ENCODE measurements around the gene SSR1.
"Not testable (repeated sequence)": the region's sequence is repeated elsewhere in the genome, so short reads cannot be mapped to it uniquely, and the experiment has no call there.

Gene SSR1

GRCh38 chr6:7282097-7282906 lies 30.7 kb downstream of the SSR1 start:
- no peak for DNase-seq (ENCODE audit: low read depth)

DNA sequence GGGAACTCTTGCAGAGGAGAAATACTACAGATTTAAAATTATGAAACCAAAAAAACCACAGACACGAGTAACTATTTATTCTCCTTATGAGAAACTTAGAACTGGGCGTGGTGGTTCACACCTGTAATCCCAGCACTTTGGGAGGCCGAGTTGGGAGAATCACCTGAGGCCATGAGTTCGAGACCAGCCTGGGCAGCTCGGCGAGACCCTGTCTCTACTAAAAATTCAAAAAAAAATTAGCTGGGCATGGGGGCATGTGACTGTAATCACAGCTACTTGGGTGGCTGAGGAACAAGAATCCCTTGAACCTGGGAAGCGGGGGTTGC lies 36.8 kb downstream of the SSR1 start:
- no peak for DNase-seq (ENCODE audit: low read depth)

DNA sequence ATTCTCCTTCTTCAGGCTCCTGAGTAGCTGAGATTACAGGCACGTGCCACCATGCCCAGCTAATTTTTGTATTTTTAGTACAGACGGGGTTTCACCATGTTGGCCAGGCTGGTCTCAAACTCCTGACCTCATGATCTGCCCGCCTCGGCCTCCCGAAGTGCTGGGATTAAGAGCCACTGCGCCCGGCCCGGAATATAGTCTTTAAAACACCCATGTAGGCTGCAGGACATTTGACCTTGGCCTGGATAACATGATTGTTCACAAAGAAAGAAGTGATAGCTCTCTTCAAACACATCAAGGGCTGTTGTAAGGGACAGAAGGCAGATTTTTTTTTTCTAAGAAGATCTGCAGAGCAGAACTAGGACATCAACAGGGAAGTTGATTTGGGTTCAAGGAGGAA lies 38.5 kb downstream of the SSR1 start:
- DNase-seq (ENCODE audit: low read depth) = not testable (repeated sequence)

- DNase-seq (ENCODE audit: low read depth) = no peak
Measured at GRCh38 chr6:7273709-7274108, 39.3 kb downstream of the SSR1 start.

DNA sequence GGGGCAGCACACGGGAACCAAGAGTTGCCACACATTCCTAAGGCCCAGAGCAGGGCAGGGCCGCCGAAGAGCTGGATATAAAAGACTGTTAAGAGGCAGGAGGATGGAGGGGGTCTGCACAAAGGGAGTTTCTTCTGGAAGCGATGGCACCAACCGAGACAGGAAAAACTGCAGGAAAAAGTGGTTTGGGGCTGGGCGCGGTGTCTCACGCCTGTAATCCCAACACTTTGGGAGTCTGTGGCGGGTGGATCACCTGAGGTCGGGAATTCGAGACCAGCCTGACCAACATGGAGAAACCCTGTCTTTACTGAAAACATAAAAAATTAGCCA lies 41.8 kb downstream of the SSR1 start:
- no peak for DNase-seq (ENCODE audit: low read depth)

GRCh38 chr6:7270320-7271204 lies 42.4 kb downstream of the SSR1 start:
- DNase-seq (ENCODE audit: low read depth) = no peak

- peak; percentile 5 for DNase-seq (ENCODE audit: low read depth)
Measured at GRCh38 chr6:7269816-7270215, 43.2 kb downstream of the SSR1 start.

- no peak for DNase-seq (ENCODE audit: low read depth)
Measured at GRCh38 chr6:7268816-7269555, 44.0 kb downstream of the SSR1 start.

DNA sequence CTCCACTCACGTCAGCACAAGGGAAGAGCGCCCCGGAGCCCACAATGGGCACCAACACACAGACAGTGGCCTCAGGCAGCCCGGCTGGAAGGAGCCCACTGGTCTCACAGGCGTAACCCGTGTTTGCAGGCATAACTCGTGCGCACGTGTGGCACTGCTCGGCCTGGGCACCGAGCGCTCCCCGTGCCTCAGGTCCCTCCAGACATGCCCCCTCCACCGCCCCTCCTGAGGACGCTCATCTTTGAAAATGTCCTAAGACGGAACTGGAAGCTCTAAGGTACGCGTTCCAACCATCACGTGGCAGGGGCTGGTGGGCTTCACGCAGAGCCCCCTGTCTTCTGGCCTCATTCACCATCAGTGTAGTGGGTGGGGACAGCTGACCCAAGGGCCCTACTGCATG lies 44.6 kb downstream of the SSR1 start:
- DNase-seq (ENCODE audit: low read depth) = no peak

DNA sequence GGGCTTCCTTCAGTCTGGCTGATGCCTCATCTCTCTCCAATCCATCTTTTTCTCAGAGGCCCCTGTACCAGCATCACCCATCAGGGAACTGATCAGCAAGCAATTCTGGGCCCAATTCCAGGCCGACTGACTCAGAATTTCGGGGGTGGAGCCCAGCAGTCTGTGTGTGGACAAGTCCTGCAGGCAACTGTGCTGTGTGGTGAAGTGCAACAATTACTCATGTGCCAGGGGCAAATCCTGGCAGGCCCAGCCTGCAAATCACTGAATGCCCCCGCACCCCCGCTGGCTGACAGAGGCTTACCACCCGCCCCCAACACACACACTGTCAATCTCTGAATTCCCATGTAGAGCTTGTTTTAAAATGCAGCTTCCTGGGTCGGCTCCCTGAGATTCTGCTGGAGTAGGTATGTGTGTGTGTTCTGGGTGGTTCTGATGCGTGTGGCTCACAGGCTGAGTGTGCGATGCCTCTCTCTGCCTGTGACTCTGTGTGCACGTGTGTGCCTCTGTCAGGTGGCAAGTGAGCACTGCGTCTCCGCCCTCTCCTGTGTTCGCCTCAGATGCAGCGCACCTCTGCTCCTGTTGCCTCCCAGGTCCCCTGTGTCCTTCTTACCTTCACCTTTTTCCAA lies 45.4 kb downstream of the SSR1 start:
- DNase-seq (ENCODE audit: low read depth) = peak; percentile 93

DNA sequence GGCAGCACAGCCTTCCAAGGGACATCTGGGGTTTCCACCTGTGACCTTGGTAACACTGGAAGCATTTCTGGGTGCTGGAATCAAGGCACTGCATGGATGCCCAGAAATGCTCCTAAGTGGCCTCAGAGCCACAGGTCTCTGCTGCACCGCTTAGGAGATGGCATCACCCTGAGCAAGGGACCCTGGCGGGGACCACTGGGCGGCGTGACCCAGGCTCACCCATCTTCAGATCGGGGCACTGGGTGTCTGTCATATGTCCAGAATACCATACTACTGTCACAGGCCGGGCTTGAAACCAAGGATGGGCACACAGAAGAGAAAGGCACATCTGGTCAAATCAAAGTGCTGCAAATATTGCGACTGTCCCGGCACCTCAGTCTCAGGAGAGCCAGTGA lies 45.9 kb downstream of the SSR1 start:
- no peak for DNase-seq (ENCODE audit: low read depth)

DNA sequence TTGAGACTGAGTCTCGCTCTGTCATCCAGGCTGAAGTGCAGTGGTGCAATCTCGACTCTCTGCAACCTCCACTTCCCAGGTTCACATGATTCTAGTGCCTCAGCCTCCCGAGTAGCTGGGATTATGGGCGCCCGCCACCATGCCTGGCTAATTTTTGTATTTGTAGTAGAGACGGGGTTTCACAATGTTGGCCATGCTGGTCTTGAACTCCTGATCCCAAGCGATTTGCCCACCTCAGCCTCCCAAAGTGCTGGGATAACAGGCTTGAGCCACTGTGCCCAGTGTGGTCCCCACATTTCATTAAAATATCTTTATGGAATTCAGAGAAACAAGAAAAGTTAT lies 47.6 kb downstream of the SSR1 start:
- DNase-seq (ENCODE audit: low read depth) = not testable (repeated sequence)

DNA sequence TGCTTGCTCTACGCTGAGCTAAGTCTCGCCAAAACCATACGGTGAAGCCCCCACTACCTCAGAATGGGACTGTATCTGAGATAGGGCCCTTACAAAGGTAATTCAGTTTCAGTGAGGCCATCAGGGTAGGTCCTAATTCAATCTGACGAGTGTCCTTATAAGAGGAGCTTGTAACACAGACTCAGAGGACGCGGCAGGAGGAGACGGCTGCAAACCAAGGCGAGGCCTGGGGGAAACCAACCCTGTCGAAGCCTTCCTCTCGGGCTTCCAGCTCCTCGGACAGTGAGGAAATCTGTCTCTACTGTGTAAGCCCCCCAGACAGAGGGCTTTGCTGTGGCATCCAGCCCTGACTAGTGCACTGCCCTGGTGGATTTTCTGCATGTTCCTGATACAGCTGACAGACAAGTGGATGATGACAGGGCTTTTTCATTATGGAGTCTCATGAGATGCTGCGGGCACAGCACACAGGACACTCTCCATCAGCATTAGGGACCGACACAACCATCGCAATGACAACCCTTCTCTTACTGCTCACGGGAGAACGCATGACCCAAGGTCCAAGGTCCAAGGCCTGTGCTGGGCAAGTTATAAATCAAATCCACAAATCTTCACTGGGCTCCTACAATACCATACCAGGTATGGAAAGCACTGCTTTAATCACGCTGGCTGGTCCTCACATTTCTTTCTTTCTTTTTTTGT lies 48.2 kb downstream of the SSR1 start:
- no peak for DNase-seq (ENCODE audit: low read depth)

- DNase-seq (ENCODE audit: low read depth) = no peak
Measured at GRCh38 chr6:7264041-7264440, 49.0 kb downstream of the SSR1 start.

- not testable (repeated sequence) for DNase-seq (ENCODE audit: low read depth)
Measured at GRCh38 chr6:7263519-7263805, 49.5 kb downstream of the SSR1 start.

GRCh38 chr6:7262746-7263518 lies 50.1 kb downstream of the SSR1 start:
- DNase-seq (ENCODE audit: low read depth) = no peak

GRCh38 chr6:7261852-7262461 lies 51.0 kb downstream of the SSR1 start:
- DNase-seq (ENCODE audit: low read depth) = no peak

- DNase-seq (ENCODE audit: low read depth) = peak; percentile 69
Measured at GRCh38 chr6:7261032-7261841, 51.8 kb downstream of the SSR1 start.

GRCh38 chr6:7260291-7261031 lies 52.5 kb downstream of the SSR1 start:
- no peak for DNase-seq (ENCODE audit: low read depth)

Data from stromal cell of bone marrow (primary cell).